Stimulated activated CD4-positive, alpha-beta T cell treated with anti-CD3 and anti-CD28 coated beads, Interleukin-2, amount 100 ng/mL, for 48 hours (primary cell): ENCODE data around the gene DUS1L.

ENCODE experiments used
- DNase-seq, 2 donors: peaks; one replicate each; pipeline ENCODE4 v3.0.0-alpha.2; 2020

Gene DUS1L

GRCh38 chr17:82065638-82066303 lies at the start of gene DUS1L:
Gene DUS1L (minus strand): TSS chr17:82065804. CDS start chr17:82065059, 745 bp downstream.
- peak; percentile 65 to 80 for DNase-seq

GRCh38 chr17:82114872-82115271 lies 49.3 kb upstream of the DUS1L start:
- no peak for DNase-seq

- no peak for DNase-seq
Observed at GRCh38 chr17:82114447-82114846, 48.8 kb upstream of the DUS1L start.

GRCh38 chr17:82113941-82114340 lies 48.3 kb upstream of the DUS1L start:
- no peak for DNase-seq

GRCh38 chr17:82113422-82113821 lies 47.8 kb upstream of the DUS1L start:
- DNase-seq = no peak

- DNase-seq = no peak
Observed at GRCh38 chr17:82112914-82113311, 47.3 kb upstream of the DUS1L start.

- no peak for DNase-seq
Observed at GRCh38 chr17:82112181-82112913, 46.7 kb upstream of the DUS1L start.

- no peak for DNase-seq
Observed at GRCh38 chr17:82110298-82110697, 44.7 kb upstream of the DUS1L start.

GRCh38 chr17:82108961-82109475 lies 43.4 kb upstream of the DUS1L start:
- no peak for DNase-seq

GRCh38 chr17:82108496-82108945 lies 42.9 kb upstream of the DUS1L start:
- no peak for DNase-seq

GRCh38 chr17:82108038-82108437 lies 42.4 kb upstream of the DUS1L start:
- no peak for DNase-seq

- DNase-seq = no peak
Observed at GRCh38 chr17:82107341-82107860, 41.8 kb upstream of the DUS1L start.

- no peak for DNase-seq
Observed at GRCh38 chr17:82106688-82107305, 41.2 kb upstream of the DUS1L start.

GRCh38 chr17:82105882-82106687 lies 40.5 kb upstream of the DUS1L start:
- DNase-seq = peak; percentile 54 to 62

GRCh38 chr17:82105417-82105881 lies 39.8 kb upstream of the DUS1L start:
- no peak for DNase-seq

GRCh38 chr17:82104797-82105416 lies 39.3 kb upstream of the DUS1L start:
- DNase-seq = no peak

GRCh38 chr17:82103553-82104451 lies 38.2 kb upstream of the DUS1L start:
- no peak for DNase-seq

GRCh38 chr17:82101767-82102679 lies 36.4 kb upstream of the DUS1L start:
- DNase-seq = no peak

- DNase-seq = no peak
Observed at GRCh38 chr17:82101301-82101715, 35.7 kb upstream of the DUS1L start.
